Measurements from ENCODE around the gene CES3.

Gene CES3

DNA sequence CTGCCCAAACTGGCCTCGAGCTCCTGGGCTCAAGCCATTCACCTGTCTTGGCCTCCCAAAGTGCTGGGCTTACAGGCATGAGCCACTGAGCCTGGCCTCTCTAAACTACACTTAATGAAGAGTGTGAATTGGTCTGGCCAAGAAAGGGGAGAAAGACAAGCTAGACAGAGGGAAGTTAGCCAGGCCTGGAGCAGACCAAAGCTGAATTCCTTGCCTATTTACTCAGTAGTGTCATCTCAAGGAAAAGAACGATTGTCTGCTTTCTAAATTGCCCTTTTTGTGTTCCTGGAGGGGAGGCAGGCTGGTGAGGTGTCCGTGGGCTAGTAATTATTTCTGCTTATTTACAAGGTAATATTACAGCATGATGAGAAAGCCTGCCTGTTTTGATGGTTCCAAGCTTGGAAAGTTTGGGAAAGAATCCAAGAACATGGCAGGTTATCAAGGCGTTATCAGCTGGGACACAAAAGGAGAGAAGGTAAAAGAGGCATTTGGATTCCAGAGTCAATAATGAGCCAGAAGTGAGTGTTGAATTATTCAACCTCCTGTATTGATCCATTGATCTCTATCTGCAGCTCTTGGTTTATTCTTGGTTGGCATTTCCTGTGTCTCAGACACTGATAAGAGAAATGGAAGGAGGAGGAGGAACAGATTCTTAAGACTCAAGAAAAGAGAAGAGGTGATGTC lies 61.6 kb downstream of the CES3 start:
- H3K9me3 ChIP-seq (ENCODE audit: control insufficient read depth, low read length) = no peaks in the 10 kb centered on the region
- H3K4me3 ChIP-seq (ENCODE audit: extremely low read depth, insufficient read depth, low read length, poor library complexity, severe bottlenecking) = no peak overlapping the region
- WGBS, 2 experiments (ENCODE audit: insufficient coverage in 2 of 2) = 72 to 81% methylated on average over 3 of the region's 4 CpGs
- no peaks in the 10 kb centered on the region for H3K36me3 ChIP-seq (ENCODE audit: control insufficient read depth, insufficient read depth, low read length)
- H3K27ac ChIP-seq (ENCODE audit: low read depth, low read length, severe bottlenecking) = peak overlapping the region; percentile 84
- H3K4me1 ChIP-seq (ENCODE audit: control insufficient read depth, insufficient read depth, low read length, poor library complexity, severe bottlenecking) = peaks cover 46% of the 10 kb centered on the region

DNA sequence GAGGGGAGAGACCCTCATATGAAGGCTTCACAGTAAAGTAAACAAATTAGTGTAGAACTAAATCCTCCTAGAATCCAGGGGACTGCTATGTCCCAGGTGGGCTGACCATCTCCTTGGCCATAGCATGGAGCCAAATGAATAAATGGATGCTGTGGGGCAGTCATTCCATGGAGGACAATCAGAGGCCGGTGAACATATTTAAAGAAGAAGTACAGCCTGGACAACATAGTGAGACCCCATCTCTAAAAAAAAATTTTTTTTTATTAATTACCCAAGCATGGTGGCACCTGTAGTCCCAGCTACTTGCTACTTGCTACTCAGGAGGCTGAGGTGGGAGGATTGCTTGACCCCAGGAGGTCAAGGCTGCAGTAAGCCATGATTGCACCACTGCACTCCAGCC lies 62.6 kb downstream of the CES3 start:
- H3K9me3 ChIP-seq (ENCODE audit: control insufficient read depth, low read length) = no peaks in the 10 kb centered on the region
- H3K27ac ChIP-seq (ENCODE audit: low read depth, low read length, severe bottlenecking) = no peak overlapping the region
- H3K36me3 ChIP-seq (ENCODE audit: control insufficient read depth, insufficient read depth, low read length) = no peaks in the 10 kb centered on the region
- peaks cover 46% of the 10 kb centered on the region for H3K4me1 ChIP-seq (ENCODE audit: control insufficient read depth, insufficient read depth, low read length, poor library complexity, severe bottlenecking)
- WGBS, 2 experiments (ENCODE audit: insufficient coverage in 2 of 2) = no CpG with 5 or more reads among the region's 1 CpG
- no peak overlapping the region for H3K4me3 ChIP-seq (ENCODE audit: extremely low read depth, insufficient read depth, low read length, poor library complexity, severe bottlenecking)

Data from mesodermal cell (in vitro differentiated cells).